IMR-90 (cell line): Measurements from ENCODE around the gene GPRASP1. TPM values are rescaled to one million over a fixed set of nuclear protein-coding genes. Genes with fewer than 3 reads are reported as not detected.

Source experiments
- ATAC-seq: fragments of 200-7000 bp; cut with Tn5 transposase; 2 replicates; pipeline ENCODE4 v1.9.1; 2020; ENCODE audit warnings: low read depth, mild to moderate bottlenecking, moderate library complexity
- BruUV-seq: library from RNA; stranded (reverse); fragments of 400-500 nt; replicated peaks from 2 replicates; lab custom pipeline; 2021; lab: Mats Ljungman, UMichigan
- CTCF ChIA-PET: fragments of 300-600 bp; formaldehyde crosslinking; extraction: SDS; loops from one replicate; lab custom pipeline; 2021; ENCODE audit warnings: antibody characterized with exemption; lab: Yijun Ruan, JAX
- POLR2A ChIA-PET: fragments of 300-600 bp; sonication (Branson Sonifier 250); formaldehyde crosslinking; loops from one replicate; lab custom pipeline; 2022; ENCODE audit warnings: antibody characterized with exemption; ENCODE audit not compliant: unreplicated experiment; lab: Charles Lee
- DNase-seq: peaks from one replicate; pipeline ENCODE4 v3.0.0; 2013
- H2AFZ ChIP-seq: replicated peaks from 2 replicates; pipeline ENCODE3; 2013; ENCODE audit warnings: low read length, mild to moderate bottlenecking; ENCODE audit not compliant: poor library complexity
- H2AK5ac ChIP-seq: 2 replicates; pipeline ENCODE4 v1.6.1; 2013; ENCODE audit warnings: low read depth, low read length, inconsistent platforms
- H2AK9ac ChIP-seq: replicated peaks from 2 replicates; pipeline ENCODE3; 2013; ENCODE audit warnings: mild to moderate bottlenecking, low read depth, low read length, moderate library complexity; ENCODE audit not compliant: poor library complexity
- H2BK120ac ChIP-seq: 2 replicates; pipeline ENCODE4 v1.6.1; 2013; ENCODE audit warnings: low read depth, low read length, inconsistent platforms
- H2BK15ac ChIP-seq: 3 replicates; pipeline ENCODE4 v1.6.1; 2013; ENCODE audit warnings: low read depth, low read length, inconsistent platforms
- H2BK20ac ChIP-seq: 2 replicates; pipeline ENCODE4 v1.6.1; 2013; ENCODE audit warnings: low read depth, mild to moderate bottlenecking, inconsistent platforms, low read length, moderate library complexity
- H2BK5ac ChIP-seq: 2 replicates; pipeline ENCODE4 v1.6.1; 2013; ENCODE audit warnings: mild to moderate bottlenecking, low read depth, low read length, inconsistent platforms; ENCODE audit not compliant: poor library complexity, severe bottlenecking
- H3K14ac ChIP-seq: replicated peaks from 2 replicates; pipeline ENCODE4 v1.6.1; 2013; ENCODE audit warnings: low read depth, low read length, inconsistent platforms
- H3K18ac ChIP-seq: 2 replicates; pipeline ENCODE4 v1.6.1; 2013; ENCODE audit warnings: low read depth, low read length, control low read depth
- H3K23ac ChIP-seq: 2 replicates; pipeline ENCODE4 v1.6.1; 2013; ENCODE audit warnings: low read depth, low read length, inconsistent platforms
- H3K27ac ChIP-seq: 2 replicates; pipeline ENCODE4 v1.5.1; 2013; ENCODE audit warnings: mild to moderate bottlenecking, control low read depth, low read length; ENCODE audit not compliant: insufficient read depth
- H3K27me3 ChIP-seq: 2 replicates; pipeline ENCODE4 v1.6.1; 2013; ENCODE audit warnings: low read length; ENCODE audit not compliant: control insufficient read depth, insufficient read depth
- H3K36me3 ChIP-seq: 2 replicates; pipeline ENCODE4 v1.6.1; 2013; ENCODE audit warnings: low read length, mixed read lengths; ENCODE audit not compliant: control insufficient read depth, insufficient read depth
- H3K4ac ChIP-seq: 2 replicates; pipeline ENCODE4 v1.6.1; 2013; ENCODE audit warnings: low read depth, low read length, inconsistent platforms
- H3K4me1 ChIP-seq: 2 replicates; pipeline ENCODE4 v1.6.1; 2013; ENCODE audit warnings: low read length, mixed read lengths; ENCODE audit not compliant: control insufficient read depth, insufficient read depth
- H3K4me2 ChIP-seq: 2 replicates; pipeline ENCODE4 v1.6.1; 2013; ENCODE audit warnings: low read depth, mild to moderate bottlenecking, control low read depth, low read length, moderate library complexity
- H3K4me3 ChIP-seq: 2 replicates; pipeline ENCODE4 v1.5.1; 2013; ENCODE audit warnings: low read depth, mild to moderate bottlenecking, control low read depth, low read length, moderate library complexity; ENCODE audit not compliant: insufficient read depth
- H3K56ac ChIP-seq: 2 replicates; pipeline ENCODE4 v1.6.1; 2013; ENCODE audit warnings: low read length, inconsistent platforms; ENCODE audit not compliant: insufficient read depth; ENCODE audit errors: extremely low read depth
- H3K79me1 ChIP-seq, 2 experiments: 2 replicates each; pipeline ENCODE4 v1.6.1; 2013; ENCODE audit warnings: low read length in 2 of 2, inconsistent platforms in 1 of 2, low read depth in 1 of 2
- H3K9ac ChIP-seq: 2 replicates; pipeline ENCODE4 v1.6.1; 2013; ENCODE audit warnings: low read depth, low read length, control low read depth
- H3K9me1 ChIP-seq: 2 replicates; pipeline ENCODE4 v1.6.1; 2013; ENCODE audit warnings: low read length, inconsistent platforms; ENCODE audit not compliant: insufficient read depth
- H3K9me3 ChIP-seq: 2 replicates; pipeline ENCODE4 v1.6.1; 2013; ENCODE audit warnings: low read length; ENCODE audit not compliant: control insufficient read depth, insufficient read depth
- H4K20me1 ChIP-seq: 2 replicates; pipeline ENCODE4 v1.6.1; 2013; ENCODE audit warnings: low read length, inconsistent platforms; ENCODE audit not compliant: insufficient read depth
- H4K5ac ChIP-seq: 2 replicates; pipeline ENCODE4 v1.6.1; 2013; ENCODE audit warnings: mild to moderate bottlenecking, low read depth, low read length, control low read depth
- H4K8ac ChIP-seq, 2 experiments: 2 replicates each; pipeline ENCODE4 v1.6.1; 2013; ENCODE audit warnings: low read depth in 2 of 2, low read length in 2 of 2, control low read depth in 1 of 2, inconsistent platforms in 1 of 2
- H4K91ac ChIP-seq: 2 replicates; pipeline ENCODE4 v1.6.1; 2013; ENCODE audit warnings: low read depth, low read length, inconsistent platforms; ENCODE audit not compliant: insufficient read depth
- BHLHE40 ChIP-seq: fragments of 150-350 bp; IDR thresholded peaks from 2 replicates; pipeline ENCODE4 v1.6.1; 2016; ENCODE audit warnings: mild to moderate bottlenecking, low read depth, low read length
- CEBPB ChIP-seq: IDR thresholded peaks from 2 replicates; pipeline ENCODE4 v1.6.1; 2012; ENCODE audit warnings: low read depth, low read length, improper control_type of control experiment
- CHD1 ChIP-seq: IDR thresholded peaks from 2 replicates; pipeline ENCODE4 v1.6.1; 2012; ENCODE audit warnings: low read depth, low read length, improper control_type of control experiment
- CTCF ChIP-seq: conservative IDR thresholded peaks from 2 replicates; pipeline ENCODE4 v1.5.1; 2012; ENCODE audit warnings: mild to moderate bottlenecking, low read depth, low read length, improper control_type of control experiment
- FOS ChIP-seq: fragments of 150-350 bp; IDR thresholded peaks from 2 replicates; pipeline ENCODE4 v1.6.1; 2016; ENCODE audit warnings: low read depth, low read length
- MAFK ChIP-seq: IDR thresholded peaks from 2 replicates; pipeline ENCODE4 v1.6.1; 2012; ENCODE audit warnings: low read depth, low read length, improper control_type of control experiment
- MAZ ChIP-seq: IDR thresholded peaks from 2 replicates; pipeline ENCODE4 v1.6.1; 2012; ENCODE audit warnings: low read depth, mild to moderate bottlenecking, low read length, improper control_type of control experiment, moderate library complexity, borderline replicate concordance
- MXI1 ChIP-seq: IDR thresholded peaks from 2 replicates; pipeline ENCODE4 v1.6.1; 2012; ENCODE audit warnings: low read depth, mild to moderate bottlenecking, low read length, moderate library complexity, borderline replicate concordance
- NFE2L2 ChIP-seq: fragments of 150-350 bp; IDR thresholded peaks from 2 replicates; pipeline ENCODE4 v1.6.1; 2016; ENCODE audit warnings: low read depth, mild to moderate bottlenecking, low read length
- POLR2A ChIP-seq: IDR thresholded peaks from 2 replicates; pipeline ENCODE4 v1.6.1; 2012; ENCODE audit warnings: mild to moderate bottlenecking, low read depth, low read length
- RCOR1 ChIP-seq: IDR thresholded peaks from 2 replicates; pipeline ENCODE4 v1.6.1; 2012; ENCODE audit warnings: mild to moderate bottlenecking, low read length, improper control_type of control experiment; ENCODE audit not compliant: insufficient replicate concordance
- RFX5 ChIP-seq: IDR thresholded peaks from 2 replicates; pipeline ENCODE4 v1.8.0; 2012; ENCODE audit warnings: low read depth, mild to moderate bottlenecking, low read length, moderate library complexity
- SMC3 ChIP-seq: fragments of 150-350 bp; IDR thresholded peaks from 2 replicates; pipeline ENCODE4 v1.6.1; 2016; ENCODE audit warnings: low read depth, mild to moderate bottlenecking, antibody characterized with exemption, low read length, moderate library complexity
- USF2 ChIP-seq: fragments of 150-350 bp; IDR thresholded peaks from 2 replicates; pipeline ENCODE4 v1.6.1; 2017; ENCODE audit warnings: mild to moderate bottlenecking, antibody characterized with exemption, low read length, low read depth
- WGBS, 2 experiments: methylation state at CpG; one replicate each; pipeline versions ENCODE4 v1.1.5 to v1.1.7; 2013; ENCODE audit warnings: missing lambda C conversion rate in 2 of 2; ENCODE audit not compliant: insufficient read length in 1 of 2; ENCODE audit errors: extremely low coverage in 2 of 2; 5-methylcytosine and 5-hydroxymethylcytosine counted together
- dilution Hi-C: fragments of 300-500 bp; cut with HindIII; formaldehyde crosslinking; loops from one replicate; pipeline ENCODE4 v1.14.3; 2018; ENCODE audit warnings: low sequenced_read_pairs; ENCODE audit not compliant: unreplicated experiment
- in situ Hi-C: fragments of 300-500 bp; cut with MboI; formaldehyde crosslinking; loops from 3 replicates; pipeline ENCODE4 v1.14.3; 2019; ENCODE audit warnings: low sequenced_read_pairs, inconsistent platforms, mixed read lengths
- intact Hi-C: fragments of 100-400 bp; cut with micrococcal nuclease; formaldehyde crosslinking; loops from 2 replicates; pipeline ENCODE4 v1.10.0; 2022
- polyA plus RNA-seq, 3 experiments: library from polyadenylated mRNA; depleted of rRNA; stranded (reverse); fragments of >200 nt; gene quantifications; 2 replicates each; pipeline ENCODE4 v1.2.3, GENCODE V29; 2012; ENCODE audit warnings: low replicate concordance in 1 of 3
- total RNA-seq: library from RNA; depleted of rRNA; stranded (reverse); fragments of >200 nt; gene quantifications from 2 replicates; pipeline ENCODE4 v1.2.3, GENCODE V29; 2012

The GPRASP1 gene
- total and polyA plus RNA-seq, 2 of the 4 experiments (the other 2 are of a cell fraction), result 1.3 to 1.5 TPM

- TF ChIP-seq FOS (no peak), MAZ (no peak), BHLHE40 (no peak), CEBPB (no peak), MXI1 (no peak), CHD1 (no peak), USF2 (no peak), RFX5 (no peak), RCOR1 (no peak), SMC3 (no peak), CTCF (no peak), MAFK (no peak), NFE2L2 (no peak), POLR2A (no peak)
- Histone ChIP-seq H2BK15ac (no peak overlapping the region), H3K27me3 (peaks cover 2% of the 10 kb centered on the region; the same call in 1 of the 2 replicates), H3K4ac (no peak overlapping the region), H4K91ac (no peak overlapping the region), H3K23ac (no peak overlapping the region), H3K9me3 (no peaks in the 10 kb centered on the region), H3K9ac (no peak overlapping the region), H2AK9ac (no peak overlapping the region), H2BK120ac (no peak overlapping the region), H3K14ac (no peak overlapping the region), H3K4me3 (no peak overlapping the region), H2BK20ac (no peak overlapping the region), H3K4me1 (no peaks in the 10 kb centered on the region), H2AK5ac (no peak overlapping the region), H3K36me3 (peaks cover under 1% of the 10 kb centered on the region; the same call in 1 of the 2 replicates), H4K8ac (no peak overlapping the region), H3K56ac (no peak overlapping the region), H3K27ac (no peak overlapping the region), H4K20me1 (no peaks in the 10 kb centered on the region), H3K9me1 (no peaks in the 10 kb centered on the region; the same call in 1 of the 2 replicates), H3K4me2 (no peak overlapping the region), H2AFZ (no peak overlapping the region), H4K5ac (no peak overlapping the region), H3K79me1 (peaks cover 0 to 8% of the 10 kb centered on the region in 2 experiments; a peak in 1 of 4 replicates), H2BK5ac (no peak overlapping the region), H3K18ac (no peak overlapping the region)
- ATAC-seq (no peak), DNase-seq (no peak)
- dilution Hi-C loops (no loop called here), in situ Hi-C loops (no loop called here), intact Hi-C loops (no loop called here)
- POLR2A ChIA-PET, result no interaction called here
- CTCF ChIA-PET, result no interaction called here
- BruUV-seq, result no TSS peak
- WGBS, 2 experiments, result 57% methylated on average over 1 of the region's 2 CpGs; no CpG with 5 or more reads in 1 of the 2 experiments
Observed at GRCh38 chrX:102658556-102658955, 7.3 kb downstream of the GPRASP1 start.
